Pulmonary artery endothelial cell (primary cell): ENCODE results near the gene SFXN2. TPM values are rescaled to one million over a fixed set of nuclear protein-coding genes. Genes with fewer than 3 reads are reported as not detected.
"Not testable (repeated sequence)": the region's sequence is repeated elsewhere in the genome, so short reads cannot be mapped to it uniquely, and the experiment has no call there.

Experiments used
- DNase-seq: peaks from one replicate; pipeline ENCODE4 v3.0.0-alpha.2; 2011; ENCODE audit warnings: low read depth, low spot score
- total RNA-seq: library from RNA; depleted of rRNA; stranded (reverse); fragments of >200 nt; gene quantifications from 2 replicates; pipeline ENCODE4 v1.2.3, GENCODE V29; 2014

Gene SFXN2
- total RNA-seq, 1 donor from 2014 or later = 14.1 TPM

GRCh38 chr10:102679596-102679995, 34.8 kb upstream of the SFXN2 start:
- DNase-seq = no peak

- DNase-seq = no peak
Measured at GRCh38 chr10:102681696-102682095, 32.7 kb upstream of the SFXN2 start.

- DNase-seq = no peak
Measured at GRCh38 chr10:102682416-102682815, 32.0 kb upstream of the SFXN2 start.

- no peak for DNase-seq
Measured at GRCh38 chr10:102682981-102683380, 31.5 kb upstream of the SFXN2 start.

- no peak for DNase-seq
Measured at GRCh38 chr10:102683736-102684135, 30.7 kb upstream of the SFXN2 start.

- DNase-seq = no peak
Measured at GRCh38 chr10:102691285-102692066, 23.0 kb upstream of the SFXN2 start.

GRCh38 chr10:102695401-102695800, 19.0 kb upstream of the SFXN2 start:
- not testable (repeated sequence) for DNase-seq

- DNase-seq = no peak
Measured at GRCh38 chr10:102696736-102697135, 17.7 kb upstream of the SFXN2 start.

- no peak for DNase-seq
Measured at GRCh38 chr10:102698894-102699293, 15.5 kb upstream of the SFXN2 start.

GRCh38 chr10:102701272-102701671, 13.2 kb upstream of the SFXN2 start:
- DNase-seq = no peak

GRCh38 chr10:102701796-102702195, 12.6 kb upstream of the SFXN2 start:
- DNase-seq = no peak

GRCh38 chr10:102702742-102703141, 11.7 kb upstream of the SFXN2 start:
- no peak for DNase-seq

- no peak for DNase-seq
Measured at GRCh38 chr10:102704915-102705314, 9.5 kb upstream of the SFXN2 start.

GRCh38 chr10:102705531-102705930, 8.9 kb upstream of the SFXN2 start:
- DNase-seq = no peak

GRCh38 chr10:102710609-102711008, 3.8 kb upstream of the SFXN2 start:
- DNase-seq = no peak

- no peak for DNase-seq
Measured at GRCh38 chr10:102712089-102712488, 2.3 kb upstream of the SFXN2 start.

GRCh38 chr10:102712843-102713538, 1.4 kb upstream of the SFXN2 start:
- no peak for DNase-seq

- no peak for DNase-seq
Measured at GRCh38 chr10:102713539-102713813, 960 bp upstream of the SFXN2 start.

- DNase-seq = peak; percentile 91
Measured at GRCh38 chr10:102713814-102714620, 419 bp upstream of the SFXN2 start, which contains the start of gene ARL3. ARL3 (minus strand) TSS chr10:102714397; CDS start chr10:102714275, 122 bp downstream.

GRCh38 chr10:102715880-102716279, 1.4 kb downstream of the SFXN2 start:
- no peak for DNase-seq

GRCh38 chr10:102716900-102717565, 2.6 kb downstream of the SFXN2 start:
- DNase-seq = not testable (repeated sequence)

GRCh38 chr10:102718220-102718619, 3.8 kb downstream of the SFXN2 start:
- DNase-seq = no peak
